Spleen (tissue), 7 donors: Measurements from ENCODE around the gene CXCL1.
"Not testable (repeated sequence)": the region's sequence is repeated elsewhere in the genome, so short reads cannot be mapped to it uniquely, and the experiment has no call there.

Source experiments
- POLR2A ChIP-seq, 3 donors: fragments of 450-650 bp; IDR thresholded peaks; one replicate each; pipeline ENCODE4 v1.5.1; 2017; ENCODE audit warnings: antibody characterized with exemption in 3 of 3, mild to moderate bottlenecking in 1 of 3
- TF ChIP-seq, protein P1 (sequence below), 11 experiments: fragments of 200-600 bp in 7 of 11; fragments of 450-650 bp in 4 of 11; sonication (generic) in 4 of 11; IDR thresholded peaks in 8 of 11; conservative IDR thresholded peaks in 3 of 11; 1 replicate in 7 of 11; 2 replicates in 4 of 11; pipeline versions ENCODE4 v1.4.0 to v1.8.0; 2016 to 2021; ENCODE audit warnings: antibody characterized with exemption in 11 of 11, inconsistent platforms in 4 of 11, mild to moderate bottlenecking in 1 of 11
- donor health status: DM: no; HTN: no; CAD: no; lungs with moderate emphysema.
- donor health status: DM: no; HTN: no; CAD: no.
- donor health status: DM: no; HTN: no; CAD: no.

DNA sequence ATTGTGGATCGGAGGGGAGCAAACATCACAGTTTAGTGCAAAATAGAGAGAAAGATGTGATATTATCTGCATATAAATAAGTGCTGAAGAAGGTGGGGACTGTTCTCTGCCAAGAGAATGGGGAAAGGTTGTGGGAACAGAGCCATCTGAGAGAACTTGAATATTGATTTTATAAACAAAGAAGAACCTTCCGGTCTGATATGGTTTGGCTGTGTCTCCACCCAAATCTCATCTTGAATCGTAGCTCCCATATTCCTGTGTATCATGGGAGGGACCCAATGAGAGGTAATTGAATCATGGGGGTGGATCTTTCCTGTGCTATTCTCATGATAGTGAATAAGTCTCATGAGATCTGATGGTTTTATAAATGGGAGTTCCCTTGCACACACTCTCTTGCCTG lies 30.1 kb downstream of the CXCL1 start:
- TF ChIP-seq, protein P1, sequence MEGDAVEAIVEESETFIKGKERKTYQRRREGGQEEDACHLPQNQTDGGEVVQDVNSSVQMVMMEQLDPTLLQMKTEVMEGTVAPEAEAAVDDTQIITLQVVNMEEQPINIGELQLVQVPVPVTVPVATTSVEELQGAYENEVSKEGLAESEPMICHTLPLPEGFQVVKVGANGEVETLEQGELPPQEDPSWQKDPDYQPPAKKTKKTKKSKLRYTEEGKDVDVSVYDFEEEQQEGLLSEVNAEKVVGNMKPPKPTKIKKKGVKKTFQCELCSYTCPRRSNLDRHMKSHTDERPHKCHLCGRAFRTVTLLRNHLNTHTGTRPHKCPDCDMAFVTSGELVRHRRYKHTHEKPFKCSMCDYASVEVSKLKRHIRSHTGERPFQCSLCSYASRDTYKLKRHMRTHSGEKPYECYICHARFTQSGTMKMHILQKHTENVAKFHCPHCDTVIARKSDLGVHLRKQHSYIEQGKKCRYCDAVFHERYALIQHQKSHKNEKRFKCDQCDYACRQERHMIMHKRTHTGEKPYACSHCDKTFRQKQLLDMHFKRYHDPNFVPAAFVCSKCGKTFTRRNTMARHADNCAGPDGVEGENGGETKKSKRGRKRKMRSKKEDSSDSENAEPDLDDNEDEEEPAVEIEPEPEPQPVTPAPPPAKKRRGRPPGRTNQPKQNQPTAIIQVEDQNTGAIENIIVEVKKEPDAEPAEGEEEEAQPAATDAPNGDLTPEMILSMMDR (IDR thresholded peaks at IDR 0.05 in 8 of 11, conservative IDR thresholded peaks at IDR 0.05 in 3 of 11): not testable (repeated sequence)
- TF ChIP-seq POLR2A (IDR thresholded peaks at IDR 0.05): not testable (repeated sequence)
